Putamen (tissue), 1 donor: ENCODE data around the gene CCNY.
"Not testable (repeated sequence)": the region's sequence is repeated elsewhere in the genome, so short reads cannot be mapped to it uniquely, and the experiment has no call there.

Experiments used
- DNase-seq: peaks from one replicate; pipeline ENCODE4 v3.0.0-alpha.2; 2016; ENCODE audit warnings: low spot score

The CCNY gene

DNA sequence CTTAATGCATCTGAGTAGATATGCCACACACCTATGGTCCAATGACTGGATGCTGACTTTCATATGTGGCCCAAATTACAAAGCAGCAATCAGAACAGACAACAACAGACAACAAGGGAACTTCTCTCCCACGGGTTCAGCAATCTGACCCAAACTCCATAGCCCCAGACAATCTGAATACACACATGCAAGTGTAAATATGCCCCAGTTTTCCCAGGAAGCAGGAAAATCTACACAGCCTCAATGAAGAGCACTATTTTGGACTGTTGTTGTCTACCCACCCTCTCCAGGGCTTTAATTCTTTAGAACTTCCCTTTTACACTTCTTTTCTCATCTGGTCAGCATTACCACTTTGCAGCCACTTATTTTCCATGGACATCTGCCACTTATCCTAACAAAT lies 2.0 kb upstream of the CCNY start:
- DNase-seq, result no peak

DNA sequence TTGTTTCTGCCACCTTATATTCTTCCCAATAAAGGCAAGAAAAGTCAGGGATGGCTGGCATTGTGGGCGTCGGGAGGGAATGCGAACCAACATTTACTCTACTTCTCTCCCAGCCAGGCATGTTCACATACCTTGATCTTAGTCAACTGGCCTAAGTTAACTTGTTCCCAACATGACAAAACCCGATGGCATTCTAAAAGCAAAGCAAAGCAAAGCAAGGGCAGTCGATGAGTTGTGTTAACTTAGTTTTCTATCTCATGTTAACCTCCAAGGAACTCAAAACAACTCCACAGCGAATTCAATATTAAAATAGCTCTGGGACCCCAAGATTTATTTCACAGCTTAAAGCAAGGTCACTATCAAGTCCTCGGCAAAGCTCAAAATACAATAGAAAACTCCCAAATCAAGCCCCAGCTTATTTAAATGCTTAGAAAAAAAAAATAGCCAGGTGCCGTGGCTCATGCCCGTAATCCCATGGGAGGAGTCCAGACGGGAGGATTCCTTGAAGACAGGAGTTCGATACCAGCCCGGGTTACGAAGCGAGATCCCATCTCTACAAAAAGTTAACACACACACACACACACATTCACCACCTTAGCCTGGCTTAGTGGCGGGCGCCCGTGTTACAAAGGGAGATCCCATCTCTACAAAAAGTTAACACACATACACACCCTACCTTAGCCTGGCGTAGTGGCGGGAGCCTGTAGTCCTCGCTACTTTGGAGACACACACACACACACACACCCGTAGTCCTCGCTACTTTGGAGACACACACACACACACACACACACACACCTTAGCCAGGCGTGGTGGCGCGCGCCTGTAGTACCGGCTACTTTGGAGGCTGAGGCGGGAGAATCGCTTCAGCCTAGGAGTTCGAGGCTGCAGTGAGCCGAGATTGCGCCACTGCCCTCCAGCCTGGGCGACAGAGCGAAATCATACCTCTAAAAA lies 901 bp upstream of the CCNY start:
- no peak for DNase-seq

DNA sequence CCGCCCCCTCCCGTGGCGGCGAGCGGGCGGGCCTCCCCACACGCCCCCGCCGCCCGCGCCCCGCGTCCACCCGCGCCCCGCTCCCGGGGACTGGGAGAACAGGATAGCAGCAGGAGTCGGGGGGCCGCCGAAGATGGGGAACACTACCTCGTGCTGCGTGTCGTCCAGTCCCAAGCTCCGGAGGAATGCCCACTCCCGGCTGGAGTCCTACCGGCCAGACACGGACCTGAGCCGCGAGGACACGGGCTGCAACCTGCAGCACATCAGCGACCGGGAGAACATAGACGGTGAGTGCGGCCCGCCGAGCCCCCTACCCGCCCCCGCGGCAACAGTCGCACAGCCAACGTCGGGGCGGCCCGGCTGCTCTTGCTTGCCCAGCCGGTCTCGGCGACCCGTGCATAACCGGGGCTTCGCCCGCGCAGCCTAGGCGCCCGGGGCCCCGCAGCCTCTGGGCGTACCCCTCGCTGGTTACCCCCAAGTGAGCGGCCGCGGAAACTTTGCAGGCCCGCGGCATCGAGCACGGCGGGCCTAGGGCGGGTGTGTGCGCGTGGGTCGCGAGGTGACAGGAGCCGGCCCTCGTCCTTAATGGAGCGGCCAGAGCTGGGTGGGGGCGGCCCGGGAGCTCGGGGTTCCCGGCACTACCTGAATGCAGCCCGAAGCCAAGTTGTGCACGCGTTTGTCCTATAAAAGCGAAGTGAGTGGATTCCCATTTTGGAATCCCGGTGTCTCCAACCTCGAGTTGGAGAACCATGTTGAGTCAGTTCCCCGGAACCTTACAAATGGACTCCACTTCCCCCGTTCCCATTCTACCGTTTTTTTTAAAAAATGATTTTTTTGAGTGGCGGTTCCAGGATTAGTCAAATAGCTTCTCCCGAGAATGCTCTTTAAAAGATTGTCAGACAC lies 863 bp downstream of the CCNY start:
- DNase-seq, result no peak

DNA sequence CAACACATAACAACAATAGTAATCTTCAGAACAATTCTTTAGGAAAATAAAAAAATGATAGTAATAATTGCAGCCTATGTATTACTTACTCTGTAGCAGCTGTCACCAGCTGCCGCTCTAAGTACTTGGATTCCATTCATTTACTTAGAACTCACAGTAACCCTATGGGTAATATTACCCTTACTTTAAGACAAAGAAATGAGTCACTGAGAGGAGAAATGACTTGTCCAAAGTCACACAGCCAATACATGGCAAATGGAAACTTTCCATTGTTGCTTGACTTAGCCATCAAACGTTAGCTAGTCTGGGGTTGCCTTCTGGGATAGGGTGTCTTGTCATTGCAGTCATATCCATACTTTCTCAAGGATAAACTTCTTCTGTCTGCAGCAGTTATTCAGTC lies 3.6 kb downstream of the CCNY start:
- DNase-seq, result no peak

DNA sequence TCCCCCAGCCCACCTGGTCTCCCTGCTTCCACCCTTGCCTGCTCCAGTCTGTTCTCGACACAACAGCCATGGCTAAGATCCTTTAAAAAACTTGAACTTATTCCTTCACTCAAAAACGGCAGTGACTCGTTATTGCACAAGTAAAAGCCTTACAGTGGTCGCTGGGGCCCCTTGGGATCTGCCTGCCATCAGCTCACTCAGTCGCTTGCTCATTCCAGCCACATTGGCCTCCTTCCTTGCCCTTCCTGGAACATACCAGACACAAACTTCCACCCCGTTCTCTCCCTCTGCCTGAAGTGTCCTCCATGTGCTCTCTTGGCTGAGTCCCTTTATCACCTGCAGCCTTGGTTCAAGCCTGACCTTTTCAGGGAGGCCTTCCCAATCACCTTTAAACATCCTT lies 4.7 kb downstream of the CCNY start:
- no peak for DNase-seq

DNA sequence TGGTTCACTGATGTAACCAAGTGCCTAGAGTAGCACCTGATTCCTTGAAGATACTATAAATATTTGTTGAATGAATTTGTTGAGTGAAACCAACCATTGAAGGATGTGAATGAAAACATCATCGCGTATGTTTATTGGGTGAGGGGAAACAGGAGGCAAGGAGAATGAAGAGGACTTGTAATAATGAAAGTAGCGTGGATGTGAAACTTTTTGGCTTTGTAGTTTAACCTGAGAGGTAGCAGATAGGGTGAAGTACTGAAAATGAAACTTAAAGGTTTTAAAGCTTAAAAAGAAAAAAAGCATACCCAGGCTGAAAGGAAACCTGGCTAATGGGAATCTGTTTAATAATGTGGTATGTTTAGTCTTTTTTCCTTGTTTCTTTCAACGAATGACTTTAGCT lies 5.2 kb downstream of the CCNY start:
- DNase-seq, result no peak

DNA sequence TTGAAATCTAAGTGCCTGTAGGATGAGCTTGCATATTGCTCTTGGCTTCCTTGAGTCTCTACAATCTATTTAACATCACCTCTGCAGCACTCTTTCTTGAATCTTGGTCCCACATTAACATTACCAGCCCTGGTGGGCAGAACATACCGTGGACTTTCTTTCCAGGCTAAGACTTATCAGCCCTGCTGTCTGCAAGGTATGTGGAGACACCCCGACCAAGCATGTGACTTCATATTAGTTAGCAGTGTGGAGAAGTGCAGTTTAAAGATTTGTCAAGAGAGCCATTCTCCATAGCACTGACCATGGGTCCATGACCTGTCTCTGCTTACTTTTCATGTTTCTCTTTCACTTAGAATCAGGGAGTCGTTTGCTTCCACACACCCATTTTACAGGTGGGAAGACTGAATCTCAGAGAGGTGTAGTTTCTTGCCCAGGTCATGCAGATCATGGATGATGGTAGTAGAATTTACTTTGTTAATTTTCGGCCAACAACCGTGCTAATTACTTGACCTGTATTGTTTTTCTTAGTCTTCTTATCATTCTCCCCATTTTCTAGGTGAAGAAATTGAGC lies 6.0 kb downstream of the CCNY start:
- DNase-seq, result no peak

DNA sequence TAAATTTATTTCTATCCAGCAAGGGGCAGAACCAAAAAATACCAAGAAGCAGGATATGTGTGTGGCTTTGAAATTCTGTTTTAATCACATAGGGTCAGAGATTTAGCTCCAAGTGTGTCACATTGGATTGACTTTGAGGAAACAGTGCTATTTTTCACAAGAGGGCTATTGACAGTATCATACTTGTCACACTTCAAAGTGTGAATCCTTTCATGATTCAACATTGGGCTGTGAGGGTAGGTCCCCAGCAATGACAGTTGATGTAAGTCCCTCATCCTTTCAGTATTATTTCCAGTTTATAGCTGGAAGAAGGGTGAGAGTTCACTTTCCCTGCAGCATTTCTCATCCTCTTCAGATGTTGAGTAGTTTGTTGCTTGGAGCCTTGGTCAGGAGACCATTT lies 7.4 kb downstream of the CCNY start:
- DNase-seq, result no peak

DNA sequence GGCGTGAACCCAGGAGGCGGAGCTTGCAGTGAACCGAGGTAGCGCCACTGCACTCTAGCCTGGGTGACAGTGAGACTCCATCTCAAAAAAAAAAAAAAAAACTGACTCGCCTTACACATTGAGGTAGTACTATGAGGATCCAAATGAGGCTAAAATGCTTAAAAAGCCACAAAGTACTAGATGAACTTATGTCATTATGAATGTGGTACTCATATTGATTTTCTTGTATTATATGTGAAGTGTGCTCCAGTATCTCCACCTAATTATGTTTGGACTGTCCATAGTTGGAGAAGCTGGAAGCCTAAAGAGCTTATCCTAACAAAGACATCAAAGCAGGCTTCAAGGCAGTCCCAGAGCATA lies 9.1 kb downstream of the CCNY start:
- no peak for DNase-seq

DNA sequence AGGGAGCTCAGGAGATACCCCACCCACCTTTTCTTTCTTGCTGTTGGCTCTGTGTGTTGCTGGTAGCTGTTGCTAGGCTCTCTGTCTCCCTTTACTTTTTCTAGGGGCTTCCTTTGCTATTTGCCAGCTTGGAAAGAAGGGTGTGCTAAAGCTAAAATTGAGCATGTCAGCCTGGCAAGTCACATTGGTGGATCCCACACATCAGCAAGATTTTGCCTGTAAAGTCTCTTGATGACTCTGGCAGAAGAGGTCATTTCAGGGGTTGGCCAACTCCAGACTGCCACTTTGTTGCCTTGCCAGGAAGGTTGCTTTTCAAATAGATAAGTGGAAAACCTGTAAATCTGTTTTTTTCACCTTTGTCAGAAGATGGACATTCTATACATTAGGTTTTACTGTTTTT lies 9.9 kb downstream of the CCNY start:
- DNase-seq, result peak; percentile 32

DNA sequence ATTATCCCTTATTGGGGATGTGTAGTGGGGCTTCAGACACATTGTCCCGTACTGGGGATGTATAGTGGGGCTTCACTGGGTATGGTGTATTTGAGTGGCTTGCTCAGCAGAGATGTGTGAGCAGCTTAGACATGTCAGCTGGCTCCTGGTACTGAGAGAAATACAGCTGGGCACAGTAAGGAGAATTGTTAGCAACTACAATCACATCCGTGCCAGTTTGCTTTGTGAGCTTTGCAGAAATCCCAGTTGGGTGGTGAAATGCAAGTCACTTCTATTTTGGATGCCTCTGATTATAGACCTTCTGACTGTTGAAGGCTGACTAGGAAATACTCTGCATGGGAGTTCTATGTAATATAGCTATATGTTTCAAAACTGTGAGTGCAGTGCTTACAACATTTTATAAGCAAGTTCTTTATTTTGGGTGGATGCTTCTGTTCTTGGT lies 10.8 kb downstream of the CCNY start:
- peak; percentile 87 for DNase-seq

DNA sequence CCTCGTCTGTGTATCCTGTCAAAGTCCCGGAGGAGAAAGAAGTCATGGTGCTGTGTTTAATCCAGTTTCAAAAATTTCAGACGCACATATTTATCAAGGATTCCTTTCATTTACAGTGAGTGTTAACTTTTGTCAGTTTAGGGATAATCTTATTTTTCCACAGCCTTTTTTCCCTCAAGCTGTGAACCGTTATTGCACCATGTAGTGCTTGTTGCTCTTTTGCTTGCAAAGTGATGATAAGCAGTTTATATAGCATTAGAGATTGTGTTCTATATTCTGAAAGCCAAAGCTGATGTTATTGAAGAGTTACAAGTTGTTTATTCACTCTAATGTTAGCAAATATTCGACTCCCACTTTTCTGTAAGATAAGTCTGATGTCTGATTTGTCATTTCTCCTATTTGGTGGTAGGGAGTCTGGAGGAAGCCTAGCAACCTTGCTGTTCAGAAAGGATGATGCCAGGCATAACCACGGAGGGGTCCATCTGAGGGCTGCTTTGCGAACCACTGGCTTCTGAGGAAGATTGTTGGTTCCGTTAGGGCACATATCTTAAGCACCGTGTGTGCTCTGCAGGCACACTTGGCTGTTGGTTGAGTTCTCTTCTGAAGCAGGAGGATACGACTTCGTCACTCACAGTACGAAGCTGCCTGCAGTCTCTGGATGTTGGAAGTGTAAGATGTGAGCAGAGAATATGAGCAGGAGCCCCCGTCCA lies 11.7 kb downstream of the CCNY start:
- DNase-seq, result peak; percentile 33

DNA sequence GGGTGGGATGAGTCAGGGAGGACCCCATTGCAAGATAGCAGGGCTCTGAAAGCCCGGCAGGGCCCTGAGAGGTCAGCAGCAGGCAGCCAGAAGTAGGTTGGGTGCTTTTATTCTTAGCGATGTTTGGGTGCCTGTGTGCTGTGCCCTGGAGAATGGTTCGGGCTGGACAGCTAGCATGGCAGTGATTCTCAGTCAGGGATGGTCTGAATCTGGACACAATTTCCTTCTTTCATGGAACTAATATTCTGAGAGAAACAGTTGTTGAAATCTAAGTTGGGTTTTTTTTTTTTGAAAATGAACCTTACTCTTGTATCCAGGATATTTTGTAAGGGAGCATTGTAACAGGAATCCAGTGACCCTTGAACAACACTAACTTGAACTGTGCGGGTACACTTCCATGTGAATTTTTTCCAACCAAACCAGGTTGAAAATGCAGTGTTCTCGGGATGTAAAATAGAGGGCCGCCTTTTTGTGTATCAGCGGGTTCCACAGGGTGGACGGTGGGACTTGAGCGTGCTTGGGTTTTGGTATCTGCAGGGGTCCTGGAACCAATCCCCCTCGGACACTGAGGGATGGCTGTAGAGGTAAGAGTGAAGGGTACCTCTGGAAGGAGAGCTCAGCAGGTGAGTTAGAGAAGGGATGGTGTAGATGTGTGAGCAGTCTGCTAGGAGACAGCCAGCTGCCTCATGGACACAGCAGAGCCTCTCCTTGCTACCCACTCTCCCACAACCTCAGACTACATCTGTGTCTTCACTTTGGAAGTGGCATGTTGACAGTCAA lies 12.5 kb downstream of the CCNY start:
- DNase-seq, result no peak

DNA sequence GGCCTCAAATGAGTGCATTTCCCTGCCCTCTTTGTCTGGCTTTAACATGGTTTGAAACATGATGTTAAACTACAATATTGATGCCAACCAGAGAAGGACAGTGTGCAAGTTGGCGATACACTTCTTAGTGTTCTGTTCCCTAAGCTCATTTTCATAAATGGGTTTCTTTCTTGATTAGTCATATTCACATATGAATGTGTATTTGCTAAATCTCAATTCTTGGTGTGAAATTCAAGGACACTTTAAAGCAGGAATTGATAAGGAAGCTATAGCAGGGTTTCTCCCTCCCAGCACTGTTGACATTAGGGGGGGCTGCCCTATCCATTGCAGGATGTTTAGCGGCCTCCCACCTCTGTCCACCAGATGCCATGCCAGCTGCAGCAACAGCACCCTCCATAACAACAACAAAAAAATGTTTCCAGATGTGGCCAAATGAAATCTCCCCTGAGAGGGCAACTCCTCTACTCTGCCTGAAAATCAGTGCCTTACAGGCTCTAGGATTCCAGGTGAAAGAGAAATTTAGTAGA lies 13.1 kb downstream of the CCNY start:
- no peak for DNase-seq

DNA sequence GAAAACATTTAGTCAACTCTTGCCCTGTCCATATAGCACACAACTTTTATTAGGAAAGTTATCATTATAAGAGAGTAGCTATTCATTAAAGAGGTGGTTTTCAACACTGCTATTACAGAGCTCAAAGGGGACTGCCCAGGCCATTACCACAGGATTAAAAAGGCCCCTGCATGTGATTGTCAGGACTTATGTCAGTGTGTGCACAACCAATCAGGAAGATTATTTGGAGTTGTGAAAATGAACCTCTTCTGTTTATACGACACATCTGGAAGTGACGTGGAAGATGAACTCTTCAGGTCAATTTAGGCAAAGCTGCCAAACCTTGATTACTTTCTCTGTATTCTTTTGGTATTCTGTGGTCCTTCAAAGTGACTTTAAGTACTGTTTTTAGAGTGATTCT lies 14.7 kb downstream of the CCNY start:
- DNase-seq, result no peak

DNA sequence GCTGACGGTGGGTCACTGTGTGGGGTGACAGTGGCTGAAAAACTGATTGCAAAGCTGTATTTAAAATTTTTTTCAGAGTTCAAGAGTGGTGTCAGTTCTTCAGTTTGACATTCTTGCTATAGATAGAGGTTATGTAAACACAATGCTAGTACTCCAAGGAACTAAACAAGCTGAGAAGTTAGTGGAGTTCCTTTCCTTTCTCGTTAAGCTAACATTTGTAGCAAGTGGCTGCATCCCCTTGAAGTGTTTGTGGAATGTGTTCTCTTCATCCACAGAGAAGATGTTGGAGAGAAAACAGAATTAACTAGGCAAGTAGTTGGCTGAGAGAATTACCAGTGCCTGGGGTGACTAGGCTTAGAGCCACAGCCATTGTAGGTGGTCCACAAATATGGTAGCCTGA lies 15.8 kb downstream of the CCNY start:
- no peak for DNase-seq

DNA sequence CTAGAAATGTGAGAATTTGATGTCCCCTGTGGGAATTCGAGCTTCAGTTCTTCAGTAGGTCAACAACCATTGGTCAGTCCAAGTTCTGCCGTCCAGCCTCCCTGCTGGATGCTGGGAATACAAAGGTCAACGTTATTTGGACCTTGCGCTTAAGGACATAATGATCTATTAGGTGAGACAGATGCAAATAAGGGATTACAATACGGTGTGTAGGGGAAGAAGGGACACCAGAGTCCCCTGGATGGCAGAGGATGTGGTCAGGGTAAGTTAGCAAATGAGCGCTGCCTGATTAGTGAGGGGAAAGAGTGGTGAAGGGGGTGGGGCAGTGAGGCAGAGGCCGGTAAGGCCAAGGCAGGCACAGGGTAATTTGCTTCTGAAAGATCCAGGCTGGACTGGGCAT lies 16.2 kb downstream of the CCNY start:
- DNase-seq, result no peak

DNA sequence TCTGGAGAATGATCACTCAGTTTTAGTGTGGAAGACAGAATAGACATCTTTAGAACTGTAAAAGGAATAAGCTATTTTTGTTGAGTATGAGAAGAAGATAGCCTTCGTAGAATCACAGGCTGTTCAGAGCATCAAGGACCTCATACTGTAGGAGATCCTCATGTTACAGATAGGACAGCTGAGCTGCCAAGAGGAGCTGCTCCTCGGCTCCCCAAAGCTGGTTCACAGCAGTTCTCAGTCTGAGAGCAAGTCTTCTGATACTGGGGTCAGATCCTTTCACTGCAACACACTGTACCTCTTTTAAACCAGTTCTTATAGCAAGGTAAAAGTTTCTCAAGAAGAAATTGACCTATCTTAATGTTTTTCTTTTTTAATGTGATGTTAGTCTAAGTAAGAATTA lies 17.1 kb downstream of the CCNY start:
- DNase-seq, result no peak

DNA sequence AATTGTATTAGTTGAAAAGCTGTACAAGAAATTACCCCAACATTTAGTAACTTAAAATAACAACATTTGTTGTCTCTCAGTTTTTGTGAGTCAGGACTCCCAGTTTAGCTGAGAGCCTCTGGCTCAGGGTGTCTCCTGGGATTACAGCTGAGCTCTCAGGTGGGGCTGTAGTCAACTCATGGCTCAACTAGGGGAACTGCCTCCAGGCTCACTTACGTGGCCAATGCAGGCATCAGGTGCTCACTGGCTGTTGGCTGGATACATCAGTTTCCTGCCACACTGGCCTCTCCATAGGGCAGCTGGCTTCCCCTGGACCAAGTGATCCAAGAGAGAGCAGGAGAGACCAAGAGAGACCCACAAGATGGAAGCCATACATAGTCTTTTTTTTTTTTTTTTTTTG lies 17.5 kb downstream of the CCNY start:
- DNase-seq, result no peak

DNA sequence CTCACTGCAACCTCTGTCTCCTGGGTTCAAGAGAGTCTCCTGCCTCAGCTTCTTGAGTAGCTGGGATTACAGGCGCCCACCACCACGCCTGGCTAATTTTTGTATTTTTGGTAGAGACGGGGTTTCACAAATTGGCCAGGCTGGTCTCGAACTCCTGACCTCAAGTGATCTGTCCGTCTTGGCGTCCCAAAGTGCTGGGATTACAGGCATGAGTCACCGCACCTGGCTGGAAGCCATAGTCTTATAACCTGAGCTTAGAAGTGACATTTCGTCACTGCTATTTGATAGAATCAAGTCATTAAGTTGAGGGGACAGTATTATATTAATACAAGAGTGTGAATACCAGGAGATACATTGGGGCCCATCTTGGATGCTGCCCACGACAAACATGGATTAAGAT lies 17.9 kb downstream of the CCNY start:
- not testable (repeated sequence) for DNase-seq
